VCaP (cell line): ENCODE measurements around the gene IFT20.

Source experiments
- H3K27ac ChIP-seq: fragments of 450-650 bp; 2 replicates; pipeline ENCODE4 v1.5.1; 2017
- TF ChIP-seq, protein P1 (sequence below): fragments of 450-650 bp; conservative IDR thresholded peaks from 2 replicates; pipeline ENCODE4 v1.5.1; 2017; ENCODE audit warnings: mild to moderate bottlenecking, moderate library complexity

IFT20 gene

DNA sequence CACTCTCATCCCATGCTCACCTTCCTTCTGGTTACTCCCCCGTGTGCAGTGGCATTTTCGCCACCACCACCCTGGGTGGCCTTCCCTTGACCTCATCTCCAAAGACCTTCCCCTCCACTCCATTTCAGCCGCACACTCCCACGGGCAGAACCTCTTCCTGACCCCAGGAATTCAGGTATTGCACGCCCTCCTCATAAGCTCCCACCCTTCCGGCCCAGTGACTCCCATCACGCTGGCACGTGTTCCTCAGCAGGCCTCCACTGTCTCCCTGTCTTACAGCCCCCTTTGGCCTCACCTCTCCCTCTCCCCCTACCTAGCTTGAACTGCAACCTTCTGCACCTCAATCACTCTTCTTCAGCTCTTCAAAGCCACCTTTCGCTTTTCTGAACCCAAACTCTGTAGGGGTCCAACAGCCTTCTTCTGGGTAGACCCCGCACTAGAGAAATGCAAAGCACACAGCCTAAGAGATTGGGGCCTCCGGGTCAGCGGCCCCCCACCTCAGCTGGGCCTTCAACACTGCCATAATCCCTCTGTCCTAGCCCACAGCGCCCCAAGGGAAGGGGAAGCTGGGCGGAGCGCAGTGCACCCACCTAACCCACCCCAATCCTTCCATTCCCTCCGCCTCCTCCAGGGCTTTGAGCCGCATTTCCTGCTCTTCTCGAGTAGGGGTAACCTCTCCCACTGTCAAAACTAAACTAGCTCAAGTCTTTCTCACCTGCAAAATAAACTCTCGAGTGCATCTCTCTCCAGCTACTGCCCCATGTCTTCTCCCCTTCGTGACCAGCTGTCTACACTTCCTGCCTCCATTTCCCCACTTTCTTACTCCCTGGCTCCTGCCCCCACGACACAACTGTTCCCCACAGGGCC, 17.9 kb downstream of the IFT20 start:
- TF ChIP-seq, protein P1, sequence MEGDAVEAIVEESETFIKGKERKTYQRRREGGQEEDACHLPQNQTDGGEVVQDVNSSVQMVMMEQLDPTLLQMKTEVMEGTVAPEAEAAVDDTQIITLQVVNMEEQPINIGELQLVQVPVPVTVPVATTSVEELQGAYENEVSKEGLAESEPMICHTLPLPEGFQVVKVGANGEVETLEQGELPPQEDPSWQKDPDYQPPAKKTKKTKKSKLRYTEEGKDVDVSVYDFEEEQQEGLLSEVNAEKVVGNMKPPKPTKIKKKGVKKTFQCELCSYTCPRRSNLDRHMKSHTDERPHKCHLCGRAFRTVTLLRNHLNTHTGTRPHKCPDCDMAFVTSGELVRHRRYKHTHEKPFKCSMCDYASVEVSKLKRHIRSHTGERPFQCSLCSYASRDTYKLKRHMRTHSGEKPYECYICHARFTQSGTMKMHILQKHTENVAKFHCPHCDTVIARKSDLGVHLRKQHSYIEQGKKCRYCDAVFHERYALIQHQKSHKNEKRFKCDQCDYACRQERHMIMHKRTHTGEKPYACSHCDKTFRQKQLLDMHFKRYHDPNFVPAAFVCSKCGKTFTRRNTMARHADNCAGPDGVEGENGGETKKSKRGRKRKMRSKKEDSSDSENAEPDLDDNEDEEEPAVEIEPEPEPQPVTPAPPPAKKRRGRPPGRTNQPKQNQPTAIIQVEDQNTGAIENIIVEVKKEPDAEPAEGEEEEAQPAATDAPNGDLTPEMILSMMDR, result no peak
- H3K27ac ChIP-seq, result peak overlapping the region; percentile 88

DNA sequence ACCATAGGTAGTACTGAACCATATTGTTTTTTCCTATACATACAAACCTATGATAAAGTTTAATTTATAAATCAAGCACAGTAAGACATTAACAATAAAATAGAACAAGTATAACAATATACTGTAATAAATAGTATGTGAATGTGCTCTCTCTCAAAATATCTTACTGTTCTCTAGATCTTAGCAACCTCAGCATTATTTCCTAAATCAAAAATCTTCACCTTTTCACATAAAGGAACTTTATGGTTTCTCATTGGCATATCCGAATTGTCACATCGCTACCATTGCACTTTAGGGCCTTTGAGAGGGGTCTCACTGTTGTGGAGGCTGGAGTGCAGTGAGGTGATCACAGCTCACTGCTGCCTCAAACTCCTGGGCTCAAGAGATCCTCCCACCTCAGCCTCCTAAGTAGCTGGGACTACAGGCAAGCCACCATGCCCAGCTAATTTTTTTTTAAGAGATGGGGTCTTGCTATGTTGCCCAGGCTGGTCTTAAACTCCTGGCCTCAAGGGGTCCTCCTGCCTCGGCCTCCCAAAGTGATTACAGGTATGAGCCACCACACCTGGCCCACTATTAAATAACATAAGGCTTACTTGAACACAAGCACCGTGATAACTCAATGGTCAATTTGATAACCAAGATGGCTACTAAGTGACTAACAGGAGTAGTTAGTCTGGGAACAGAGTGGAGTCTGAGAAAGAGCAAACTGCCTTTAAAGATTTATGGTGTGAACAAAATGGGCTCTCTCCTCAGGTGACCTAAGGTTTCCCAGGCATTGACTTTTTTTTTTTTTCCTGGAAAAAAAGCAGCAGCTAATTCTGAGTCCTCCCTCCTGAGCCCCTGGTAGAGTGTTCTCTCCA, 19.2 kb downstream of the IFT20 start:
- H3K27ac ChIP-seq, result no peak overlapping the region
- TF ChIP-seq, protein P1, result no peak

DNA sequence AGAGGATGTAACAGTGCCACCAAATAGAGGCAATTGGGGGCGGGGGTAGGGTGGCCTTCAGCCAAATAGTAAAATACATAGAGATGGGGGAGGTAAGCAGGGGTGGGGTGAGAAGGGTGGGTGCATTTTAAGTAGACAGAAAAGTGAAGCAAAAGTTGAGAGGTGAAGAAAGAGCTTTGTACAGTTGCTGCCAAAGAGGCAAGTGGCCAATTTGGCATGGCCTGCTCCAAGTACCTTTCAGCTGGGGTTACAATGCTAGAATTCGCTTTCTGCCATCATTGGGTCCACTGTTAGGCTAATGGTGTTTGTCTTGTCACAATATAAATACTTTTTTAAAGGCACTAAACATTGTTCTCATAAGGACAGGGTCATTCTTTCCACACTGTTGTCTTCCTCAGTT, 21.4 kb downstream of the IFT20 start:
- TF ChIP-seq, protein P1, result no peak
- no peak overlapping the region for H3K27ac ChIP-seq

DNA sequence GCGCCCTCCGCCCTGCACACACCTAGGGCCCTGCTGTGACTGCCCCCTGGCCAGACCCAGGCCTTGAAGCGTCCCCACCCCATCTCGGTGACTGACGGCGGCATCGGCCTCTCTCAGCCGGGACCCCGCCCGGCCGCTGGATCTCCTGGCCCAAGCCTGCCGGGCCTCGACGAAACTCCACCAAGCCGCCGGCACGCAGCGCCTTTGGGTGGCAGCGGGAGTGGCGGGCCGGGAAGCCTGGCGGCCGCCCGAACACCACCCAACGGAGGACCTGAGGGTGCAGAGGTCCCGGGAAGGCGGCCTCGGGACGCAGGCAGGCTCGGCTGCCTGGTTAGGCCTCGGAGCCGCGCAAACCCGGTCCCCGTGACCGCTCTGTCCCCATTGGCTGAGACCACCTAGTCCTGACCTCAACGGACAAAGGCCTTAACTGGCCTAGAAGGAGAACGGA, 28.3 kb downstream of the IFT20 start:
- H3K27ac ChIP-seq, result no peak overlapping the region
- TF ChIP-seq, protein P1, result no peak

DNA sequence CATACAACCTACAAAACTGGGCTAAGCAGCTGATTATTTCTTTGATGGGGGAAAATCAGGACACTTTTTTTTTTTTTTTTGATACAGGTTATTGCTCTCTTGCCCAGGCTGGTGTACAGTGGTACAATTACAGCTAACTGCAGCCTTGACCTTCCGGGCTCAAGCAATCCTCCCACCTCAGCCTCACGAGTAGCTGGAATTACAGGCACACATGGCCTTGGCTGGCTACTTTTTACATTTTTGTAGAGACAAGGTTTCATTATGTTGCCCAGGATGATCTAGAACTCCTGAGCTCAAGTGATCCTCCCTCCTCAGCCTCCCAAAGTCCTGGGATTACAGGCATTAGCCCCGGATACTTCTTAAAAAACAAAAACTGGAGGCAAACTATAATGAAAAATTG, 36.8 kb downstream of the IFT20 start:
- TF ChIP-seq, protein P1, result no peak
- H3K27ac ChIP-seq, result no peak overlapping the region

DNA sequence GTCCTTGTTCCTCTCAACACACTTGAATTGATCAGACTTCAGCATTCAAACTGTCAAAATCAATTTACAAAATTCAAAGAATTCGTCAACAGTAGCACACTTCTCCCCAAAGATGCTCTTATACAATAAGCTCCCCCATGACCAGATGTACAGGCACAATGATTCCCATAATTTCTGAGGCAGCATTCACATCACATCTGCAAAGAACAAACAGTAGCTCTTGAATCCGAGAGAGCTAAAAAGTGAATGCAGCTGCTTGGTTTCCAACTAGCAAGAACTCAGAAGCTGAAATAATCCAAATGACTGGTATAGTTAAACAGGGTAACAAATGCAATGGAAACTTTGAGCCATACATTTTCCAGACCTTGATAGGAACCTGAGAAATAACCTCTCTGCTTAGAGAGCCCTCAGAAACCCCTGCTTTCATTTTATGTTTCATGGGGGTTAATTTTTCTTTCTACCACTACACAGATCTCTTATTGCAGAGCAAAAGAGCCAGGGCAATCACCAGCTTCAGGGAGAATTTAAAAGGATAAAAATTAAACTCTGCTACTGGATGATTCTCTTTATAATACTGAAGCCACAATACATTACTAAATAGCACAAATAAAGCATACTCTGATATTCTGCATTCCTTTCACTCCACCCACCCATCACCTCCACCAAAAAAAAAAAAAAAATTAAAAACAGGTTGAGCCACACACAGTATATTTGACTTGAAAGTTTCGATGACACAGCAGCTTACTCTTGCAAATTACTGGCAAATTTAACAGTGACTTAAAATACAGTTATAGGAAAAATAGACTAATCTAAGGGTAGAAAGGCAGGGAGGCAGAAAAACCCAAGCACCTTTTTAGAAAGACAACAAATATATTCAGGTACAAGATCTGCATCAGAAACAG, 39.3 kb downstream of the IFT20 start:
- TF ChIP-seq, protein P1, result no peak
- no peak overlapping the region for H3K27ac ChIP-seq
